ENCODE results near the gene SENP3. TPM values are rescaled to one million over a fixed set of nuclear protein-coding genes. Genes with fewer than 3 reads are reported as not detected.

SENP3 gene
- total and polyA plus RNA-seq, 7 donors, result 24.0 to 90.5 (median 40.7) TPM

GRCh38 chr17:7586673-7587419 is 25.1 kb downstream of the SENP3 start:
- TF ChIP-seq CTCF (IDR thresholded peaks at IDR 0.05), result no peak
- H3K27ac ChIP-seq, result no peak overlapping the region
- peaks cover 54% of the 10 kb centered on the region for H3K4me1 ChIP-seq
- ATAC-seq, result no peak
- H3K36me3 ChIP-seq (ENCODE audit: insufficient read depth in 1 of 2, low read depth in 1 of 2), result peaks cover 4 to 41% of the 10 kb centered on the region in 2 donors
- intact Hi-C loops (cut with DNase I), result loop anchor here in 1 of 2 donors (10.0 kb wide), 1 partner anchor 352 kb away; the partner anchor contains the start of genes DVL2 and PHF23
- DNase-seq, result peak in 1 of 2 donors; percentile 56
- 64 to 73% (median 66%) methylated on average over 9 of the region's 9 CpGs for whole genome bisulfite sequencing, 3 donors
- no peak overlapping the region for H3K4me3 ChIP-seq
- H3K9me3 ChIP-seq, result no peaks in the 10 kb centered on the region
- no peaks in the 10 kb centered on the region for H3K27me3 ChIP-seq (ENCODE audit: insufficient read depth in 3 of 3, low read length in 2 of 3)

- Histone ChIP-seq H3K27me3 (ENCODE audit: insufficient read depth in 3 of 3, low read length in 2 of 3) (no peaks in the 10 kb centered on the region), H3K4me1 (peaks cover 48% of the 10 kb centered on the region), H3K36me3 (ENCODE audit: insufficient read depth in 1 of 2, low read depth in 1 of 2) (peaks cover 8 to 49% of the 10 kb centered on the region in 2 donors), H3K4me3 (no peak overlapping the region), H3K27ac (peak overlapping the region; percentile 8), H3K9me3 (no peaks in the 10 kb centered on the region)
- DNase-seq, result peak; percentile 25 to 48
- WGBS, 3 donors, result 61 to 66% (median 63%) methylated on average over 12 of the region's 12 CpGs
- no peak for ATAC-seq
- intact Hi-C loops (cut with DNase I), result loop anchor here in 1 of 2 donors (2.0 to 10.0 kb wide), 2 partner anchors 73 to 353 kb away; partner anchors contain the start of genes DVL2 and PHF23
- no peak for TF ChIP-seq CTCF (IDR thresholded peaks at IDR 0.05)
These were observed 25.9 kb downstream of the SENP3 start for GRCh38 chr17:7587420-7588151.

GRCh38 chr17:7588553-7589203 is 27.0 kb downstream of the SENP3 start:
- WGBS, 3 donors, result 57 to 71% (median 57%) methylated on average over 28 to 30 of the region's 30 CpGs
- H3K4me1 ChIP-seq, result peaks cover 40% of the 10 kb centered on the region
- peak overlapping the region; percentile 69 for H3K27ac ChIP-seq
- no peak for TF ChIP-seq CTCF (IDR thresholded peaks at IDR 0.05)
- intact Hi-C loops (cut with DNase I), result loop anchor here in 1 of 2 donors (2.0 to 10.0 kb wide), 2 partner anchors 74 to 354 kb away; partner anchors contain the start of genes DVL2 and PHF23
- no peaks in the 10 kb centered on the region for H3K27me3 ChIP-seq (ENCODE audit: insufficient read depth in 3 of 3, low read length in 2 of 3)
- no peaks in the 10 kb centered on the region for H3K9me3 ChIP-seq
- DNase-seq (peak in 1 of 2 donors; percentile 55), ATAC-seq (peak; percentile 0 to 3 (median 1))
- H3K36me3 ChIP-seq (ENCODE audit: insufficient read depth in 1 of 2, low read depth in 1 of 2), result peaks cover 17 to 59% of the 10 kb centered on the region in 2 donors
- H3K4me3 ChIP-seq, result peak overlapping the region; percentile 58

- Histone ChIP-seq H3K4me3 (peak overlapping the region; percentile 58), H3K9me3 (no peaks in the 10 kb centered on the region), H3K27ac (peak overlapping the region; percentile 69), H3K27me3 (ENCODE audit: insufficient read depth in 3 of 3, low read length in 2 of 3) (no peaks in the 10 kb centered on the region), H3K4me1 (peaks cover 40% of the 10 kb centered on the region), H3K36me3 (ENCODE audit: insufficient read depth in 1 of 2, low read depth in 1 of 2) (peaks cover 18 to 66% of the 10 kb centered on the region in 2 donors)
- TF ChIP-seq CTCF (IDR thresholded peaks at IDR 0.05), result peak; percentile 87
- DNase-seq (peak; percentile 87 to 93), ATAC-seq (peak; percentile 78 to 90 (median 84))
- 11 to 13% (median 12%) methylated on average over 49 to 56 of the region's 56 CpGs for WGBS, 3 donors
- intact Hi-C loops (cut with DNase I), result loop anchor here in 1 of 2 donors (2.0 to 10.0 kb wide), 2 partner anchors 75 to 355 kb away; partner anchors contain the start of genes DVL2 and PHF23
These were observed 27.6 kb downstream of the SENP3 start for GRCh38 chr17:7589204-7589868.

All from psoas muscle (tissue), 8 donors.